Fibroblast of mammary gland (primary cell): ENCODE measurements around the gene RPS15.

Source experiments
- DNase-seq: peaks from one replicate; pipeline ENCODE4 v3.0.0-alpha.2; 2010; ENCODE audit warnings: low read depth
- H3K4me3 ChIP-seq: 2 replicates; pipeline ENCODE4 v1.5.1; 2011; ENCODE audit warnings: low read depth, mild to moderate bottlenecking, low read length, moderate library complexity; ENCODE audit not compliant: control insufficient read depth
- TF ChIP-seq, protein P1 (sequence below): conservative IDR thresholded peaks from 2 replicates; pipeline ENCODE4 v1.5.1; 2011; ENCODE audit warnings: low read depth, low read length, inconsistent platforms; ENCODE audit not compliant: control insufficient read depth, insufficient read depth

Gene RPS15

DNA sequence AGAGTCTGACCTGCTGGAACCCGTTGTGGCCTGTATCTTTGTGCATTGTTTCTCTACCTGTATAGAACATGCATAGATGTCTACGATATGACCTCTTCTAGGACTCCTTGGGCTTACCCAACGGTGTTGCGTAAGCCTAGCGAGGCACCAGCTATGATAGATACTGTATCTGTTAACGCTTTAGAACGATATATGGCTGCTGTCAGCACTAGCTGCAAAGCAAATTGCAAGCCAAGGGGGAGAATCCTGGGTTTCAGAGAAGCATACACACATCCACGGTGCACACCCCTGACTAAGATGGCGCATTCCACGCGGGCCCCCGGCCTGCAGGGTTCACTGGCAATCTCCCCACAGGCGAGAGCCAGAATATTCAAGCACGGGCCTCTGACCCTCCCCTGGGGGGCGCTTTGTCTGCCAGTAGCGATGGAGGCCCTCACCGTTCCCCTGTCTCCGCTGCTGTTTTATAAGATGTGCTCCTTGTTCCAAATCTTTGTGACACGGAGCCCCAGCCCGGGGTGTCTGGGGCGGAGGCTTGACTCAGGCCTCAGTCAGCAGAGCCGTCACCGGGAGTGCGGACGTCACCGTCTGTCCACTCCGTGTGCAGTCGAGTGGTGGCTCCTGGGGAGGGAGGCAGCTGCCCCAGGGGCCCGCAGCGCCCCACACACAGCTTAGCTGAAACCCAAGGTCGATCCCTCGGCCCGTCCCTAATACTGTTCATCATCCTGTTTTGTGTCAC is 12.9 kb upstream of the RPS15 start:
- no peak overlapping the region for H3K4me3 ChIP-seq
- TF ChIP-seq, protein P1, sequence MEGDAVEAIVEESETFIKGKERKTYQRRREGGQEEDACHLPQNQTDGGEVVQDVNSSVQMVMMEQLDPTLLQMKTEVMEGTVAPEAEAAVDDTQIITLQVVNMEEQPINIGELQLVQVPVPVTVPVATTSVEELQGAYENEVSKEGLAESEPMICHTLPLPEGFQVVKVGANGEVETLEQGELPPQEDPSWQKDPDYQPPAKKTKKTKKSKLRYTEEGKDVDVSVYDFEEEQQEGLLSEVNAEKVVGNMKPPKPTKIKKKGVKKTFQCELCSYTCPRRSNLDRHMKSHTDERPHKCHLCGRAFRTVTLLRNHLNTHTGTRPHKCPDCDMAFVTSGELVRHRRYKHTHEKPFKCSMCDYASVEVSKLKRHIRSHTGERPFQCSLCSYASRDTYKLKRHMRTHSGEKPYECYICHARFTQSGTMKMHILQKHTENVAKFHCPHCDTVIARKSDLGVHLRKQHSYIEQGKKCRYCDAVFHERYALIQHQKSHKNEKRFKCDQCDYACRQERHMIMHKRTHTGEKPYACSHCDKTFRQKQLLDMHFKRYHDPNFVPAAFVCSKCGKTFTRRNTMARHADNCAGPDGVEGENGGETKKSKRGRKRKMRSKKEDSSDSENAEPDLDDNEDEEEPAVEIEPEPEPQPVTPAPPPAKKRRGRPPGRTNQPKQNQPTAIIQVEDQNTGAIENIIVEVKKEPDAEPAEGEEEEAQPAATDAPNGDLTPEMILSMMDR, result no peak
- no peak for DNase-seq

DNA sequence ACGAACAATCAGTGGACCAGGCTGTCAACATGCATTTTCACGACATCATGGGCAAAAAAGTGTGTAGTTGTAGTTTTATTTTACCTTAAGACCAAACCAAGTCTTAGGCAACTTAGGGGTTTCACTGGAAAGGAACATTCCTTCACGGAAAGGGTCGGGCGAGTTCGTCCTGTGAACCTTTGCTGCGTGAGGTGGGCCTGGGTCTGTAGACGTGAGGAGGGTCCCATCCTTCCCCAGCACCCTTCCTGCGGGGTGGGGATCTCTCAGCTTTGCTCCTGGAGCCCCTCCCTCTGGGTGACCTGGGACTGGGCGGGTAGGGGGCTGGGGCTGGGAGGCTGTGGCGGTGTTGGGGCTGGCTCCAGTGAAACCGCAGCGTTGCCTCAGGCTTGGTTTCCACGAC is 12.3 kb upstream of the RPS15 start:
- H3K4me3 ChIP-seq, result no peak overlapping the region
- DNase-seq, result no peak
- TF ChIP-seq, protein P1, result no peak

DNA sequence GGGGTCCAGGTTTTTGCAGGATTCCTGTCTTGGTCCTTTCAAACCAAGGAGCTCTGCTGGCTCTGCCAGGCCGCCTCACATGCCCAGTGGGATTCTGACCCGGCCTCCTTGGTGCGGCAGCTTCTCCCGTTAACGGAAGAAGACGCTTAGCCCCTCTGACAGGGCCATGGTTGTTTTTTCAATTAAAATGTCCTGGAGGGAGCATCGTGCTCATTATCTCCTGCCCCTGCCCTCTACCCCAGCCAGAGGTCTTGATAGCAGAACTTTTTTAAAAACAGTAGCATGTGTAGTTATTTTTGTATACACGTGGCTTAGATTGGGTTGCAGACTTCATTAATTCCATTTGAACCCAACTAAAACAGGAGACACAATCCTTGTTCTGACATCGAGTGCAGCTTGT is 11.5 kb upstream of the RPS15 start:
- no peak for DNase-seq
- TF ChIP-seq, protein P1, result no peak
- H3K4me3 ChIP-seq, result no peak overlapping the region

DNA sequence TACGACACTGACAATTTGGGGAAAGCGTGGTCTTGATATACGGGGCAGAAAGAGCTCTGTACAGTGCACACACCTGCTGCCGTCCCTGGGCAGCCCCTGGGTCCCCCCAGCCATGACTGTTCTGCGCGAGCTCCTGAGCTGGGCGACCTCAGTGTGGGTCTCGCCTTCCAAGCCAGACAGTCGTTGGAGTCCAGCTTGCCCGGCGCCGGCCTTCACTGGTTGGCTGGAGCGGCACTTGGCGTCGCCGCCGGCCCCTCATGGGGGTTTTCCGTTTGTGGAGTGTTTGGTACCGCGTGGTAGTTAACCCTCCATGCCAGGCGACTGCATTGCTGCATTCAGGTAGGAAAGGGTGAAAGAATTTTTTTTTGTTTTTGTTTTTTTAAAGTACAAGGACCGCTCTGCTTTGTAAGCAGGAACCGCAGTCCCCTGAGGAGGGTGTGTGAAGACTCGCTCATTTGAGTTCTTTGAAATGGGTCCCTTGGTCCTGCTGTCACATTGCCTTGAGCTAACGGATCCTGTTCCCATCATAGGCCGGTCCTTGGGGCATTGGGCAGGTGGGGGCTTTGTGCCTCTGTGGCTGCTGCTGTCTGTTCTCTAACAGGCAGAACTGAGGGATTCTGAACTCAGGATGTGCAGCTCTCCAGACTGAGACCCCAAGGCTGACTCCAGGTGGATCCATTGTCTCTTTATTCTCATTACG is 10.8 kb upstream of the RPS15 start:
- no peak overlapping the region for H3K4me3 ChIP-seq
- no peak for DNase-seq
- TF ChIP-seq, protein P1, result no peak

DNA sequence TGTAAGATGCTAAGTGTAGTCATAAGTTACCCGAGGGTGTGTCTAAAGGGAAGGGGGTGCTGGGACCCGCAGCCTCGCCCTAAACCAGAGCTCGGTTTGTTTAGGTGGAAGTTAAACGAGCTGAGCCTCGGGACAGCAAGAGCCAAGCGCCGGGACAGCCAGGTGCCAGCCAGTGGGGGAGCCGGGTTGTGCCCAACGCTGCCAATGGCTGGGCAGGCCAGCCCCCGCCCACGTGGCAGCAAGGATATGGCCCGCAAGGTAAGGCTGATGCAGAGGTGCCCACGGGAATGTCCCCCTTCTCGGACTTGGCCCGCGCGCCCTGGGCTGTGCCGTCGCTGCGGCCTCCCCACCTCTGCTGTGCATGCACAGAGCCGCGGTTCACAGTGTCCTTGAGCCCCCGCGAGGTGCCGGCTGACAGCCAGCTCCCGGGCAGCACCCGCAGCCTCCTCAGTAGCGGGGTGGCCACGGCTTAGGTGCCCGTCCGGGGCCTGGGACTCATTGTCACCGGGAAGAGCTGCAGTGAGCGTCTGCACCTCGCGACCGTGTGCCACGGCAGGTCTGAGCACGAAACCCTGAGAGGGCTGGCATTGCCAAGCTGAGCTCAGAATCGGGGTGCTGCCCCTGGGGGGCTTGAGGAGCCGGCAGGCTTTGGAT is 9.3 kb upstream of the RPS15 start:
- no peak overlapping the region for H3K4me3 ChIP-seq
- TF ChIP-seq, protein P1, result no peak
- no peak for DNase-seq

DNA sequence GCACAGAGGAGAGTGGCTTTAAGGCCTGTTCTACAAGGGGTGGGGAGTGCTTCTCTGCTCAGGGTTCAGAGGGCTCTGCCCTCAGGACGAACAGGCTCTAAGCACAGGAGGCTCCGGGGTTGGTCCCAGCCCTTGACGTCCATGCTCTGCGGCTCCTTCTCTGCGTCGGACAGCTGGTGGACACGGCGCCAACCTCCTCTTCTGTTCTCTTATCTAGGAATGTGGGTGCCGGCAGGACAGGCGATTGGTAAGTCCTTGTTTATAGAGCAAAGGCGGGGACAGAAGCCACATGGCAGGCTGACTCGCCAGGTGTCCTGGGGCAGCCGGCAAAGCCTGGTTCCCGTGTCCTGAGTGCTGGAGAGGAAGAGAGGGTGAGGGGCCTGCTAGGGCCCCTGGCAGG is 8.4 kb upstream of the RPS15 start:
- no peak overlapping the region for H3K4me3 ChIP-seq
- TF ChIP-seq, protein P1, result no peak

More for the DNA sequence above, 8.4 kb upstream of the RPS15 start:
- no peak for DNase-seq
